GM12878 (cell line): Measurements from ENCODE around the gene TMEM184C.

Experiments
- BHLHE40 ChIP-seq, 2 experiments: fragments of 450-650 bp in 1 of 2; IDR thresholded peaks; 2 replicates each; pipeline ENCODE4 v1.6.1; 2011 to 2017; ENCODE audit warnings: low read depth in 2 of 2, borderline replicate concordance in 1 of 2, improper control_type of control experiment in 1 of 2, low read length in 1 of 2, mild to moderate bottlenecking in 1 of 2
- ELK1 ChIP-seq: IDR thresholded peaks from 2 replicates; pipeline ENCODE4 v1.6.1; 2012; ENCODE audit warnings: low read depth, low read length, improper control_type of control experiment
- NFIC ChIP-seq: IDR thresholded peaks from 2 replicates; pipeline ENCODE4 v1.6.1; 2012; ENCODE audit warnings: low read depth, mild to moderate bottlenecking, inconsistent platforms, low read length, moderate library complexity
- SP1 ChIP-seq: IDR thresholded peaks from one replicate; pipeline ENCODE4 v1.6.1; 2011; ENCODE audit warnings: low read depth, low read length
- TARDBP ChIP-seq: IDR thresholded peaks from 2 replicates; pipeline ENCODE4 v1.6.1; 2016; ENCODE audit warnings: borderline replicate concordance
- TF ChIP-seq, protein P1 (sequence below), 3 experiments: IDR thresholded peaks in 2 of 3; conservative IDR thresholded peaks in 1 of 3; 2 replicates each; pipeline ENCODE4 v1.5.1; 2011; ENCODE audit warnings: low read depth in 3 of 3, low read length in 3 of 3, mild to moderate bottlenecking in 3 of 3, control low read depth in 2 of 3, moderate library complexity in 2 of 3, inconsistent platforms in 1 of 3, mixed read lengths in 1 of 3; ENCODE audit not compliant: control insufficient read depth in 2 of 3, insufficient read depth in 1 of 3; ENCODE audit errors: extremely low read depth in 1 of 3
- TF ChIP-seq, protein P2 (sequence below): fragments of 450-650 bp; formaldehyde crosslinking; IDR thresholded peaks from 2 replicates; pipeline ENCODE4 v1.5.0; 2022; ENCODE audit warnings: mild to moderate bottlenecking, missing genetic modification characterization

- TF ChIP-seq, protein P1, sequence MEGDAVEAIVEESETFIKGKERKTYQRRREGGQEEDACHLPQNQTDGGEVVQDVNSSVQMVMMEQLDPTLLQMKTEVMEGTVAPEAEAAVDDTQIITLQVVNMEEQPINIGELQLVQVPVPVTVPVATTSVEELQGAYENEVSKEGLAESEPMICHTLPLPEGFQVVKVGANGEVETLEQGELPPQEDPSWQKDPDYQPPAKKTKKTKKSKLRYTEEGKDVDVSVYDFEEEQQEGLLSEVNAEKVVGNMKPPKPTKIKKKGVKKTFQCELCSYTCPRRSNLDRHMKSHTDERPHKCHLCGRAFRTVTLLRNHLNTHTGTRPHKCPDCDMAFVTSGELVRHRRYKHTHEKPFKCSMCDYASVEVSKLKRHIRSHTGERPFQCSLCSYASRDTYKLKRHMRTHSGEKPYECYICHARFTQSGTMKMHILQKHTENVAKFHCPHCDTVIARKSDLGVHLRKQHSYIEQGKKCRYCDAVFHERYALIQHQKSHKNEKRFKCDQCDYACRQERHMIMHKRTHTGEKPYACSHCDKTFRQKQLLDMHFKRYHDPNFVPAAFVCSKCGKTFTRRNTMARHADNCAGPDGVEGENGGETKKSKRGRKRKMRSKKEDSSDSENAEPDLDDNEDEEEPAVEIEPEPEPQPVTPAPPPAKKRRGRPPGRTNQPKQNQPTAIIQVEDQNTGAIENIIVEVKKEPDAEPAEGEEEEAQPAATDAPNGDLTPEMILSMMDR (IDR thresholded peaks at IDR 0.05 in 2 of 3, conservative IDR thresholded peaks at IDR 0.05 in 1 of 3; ENCODE audit: control insufficient read depth in 2 of 3, extremely low read depth in 1 of 3, insufficient read depth in 1 of 3, low read depth in 3 of 3, low read length in 3 of 3) = no peak
- no peak for TF ChIP-seq NFIC
- no peak for TF ChIP-seq BHLHE40 (IDR thresholded peaks at IDR 0.05; ENCODE audit: borderline replicate concordance in 1 of 2, low read depth in 2 of 2, low read length in 1 of 2)
- TF ChIP-seq ELK1 = no peak
- no peak for TF ChIP-seq SP1
- TF ChIP-seq, protein P2, sequence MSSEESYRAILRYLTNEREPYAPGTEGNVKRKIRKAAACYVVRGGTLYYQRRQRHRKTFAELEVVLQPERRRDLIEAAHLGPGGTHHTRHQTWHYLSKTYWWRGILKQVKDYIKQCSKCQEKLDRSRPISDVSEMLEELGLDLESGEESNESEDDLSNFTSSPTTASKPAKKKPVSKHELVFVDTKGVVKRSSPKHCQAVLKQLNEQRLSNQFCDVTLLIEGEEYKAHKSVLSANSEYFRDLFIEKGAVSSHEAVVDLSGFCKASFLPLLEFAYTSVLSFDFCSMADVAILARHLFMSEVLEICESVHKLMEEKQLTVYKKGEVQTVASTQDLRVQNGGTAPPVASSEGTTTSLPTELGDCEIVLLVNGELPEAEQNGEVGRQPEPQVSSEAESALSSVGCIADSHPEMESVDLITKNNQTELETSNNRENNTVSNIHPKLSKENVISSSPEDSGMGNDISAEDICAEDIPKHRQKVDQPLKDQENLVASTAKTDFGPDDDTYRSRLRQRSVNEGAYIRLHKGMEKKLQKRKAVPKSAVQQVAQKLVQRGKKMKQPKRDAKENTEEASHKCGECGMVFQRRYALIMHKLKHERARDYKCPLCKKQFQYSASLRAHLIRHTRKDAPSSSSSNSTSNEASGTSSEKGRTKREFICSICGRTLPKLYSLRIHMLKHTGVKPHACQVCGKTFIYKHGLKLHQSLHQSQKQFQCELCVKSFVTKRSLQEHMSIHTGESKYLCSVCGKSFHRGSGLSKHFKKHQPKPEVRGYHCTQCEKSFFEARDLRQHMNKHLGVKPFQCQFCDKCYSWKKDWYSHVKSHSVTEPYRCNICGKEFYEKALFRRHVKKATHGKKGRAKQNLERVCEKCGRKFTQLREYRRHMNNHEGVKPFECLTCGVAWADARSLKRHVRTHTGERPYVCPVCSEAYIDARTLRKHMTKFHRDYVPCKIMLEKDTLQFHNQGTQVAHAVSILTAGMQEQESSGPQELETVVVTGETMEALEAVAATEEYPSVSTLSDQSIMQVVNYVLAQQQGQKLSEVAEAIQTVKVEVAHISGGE (CRISPR knock-in tag) = no peak
- TF ChIP-seq TARDBP = no peak
Observed at GRCh38 chr4:147639388-147639787, 22.2 kb downstream of the TMEM184C start.
